ENCODE results near the gene TEN1. TPM values are rescaled to one million over a fixed set of nuclear protein-coding genes. Genes with fewer than 3 reads are reported as not detected.
A peak's percentile ranks its signal among the peaks of the same experiment; 100 is the strongest.

The TEN1 gene
- total RNA-seq, 1 experiment from 2014 or later: 19.3 TPM

DNA sequence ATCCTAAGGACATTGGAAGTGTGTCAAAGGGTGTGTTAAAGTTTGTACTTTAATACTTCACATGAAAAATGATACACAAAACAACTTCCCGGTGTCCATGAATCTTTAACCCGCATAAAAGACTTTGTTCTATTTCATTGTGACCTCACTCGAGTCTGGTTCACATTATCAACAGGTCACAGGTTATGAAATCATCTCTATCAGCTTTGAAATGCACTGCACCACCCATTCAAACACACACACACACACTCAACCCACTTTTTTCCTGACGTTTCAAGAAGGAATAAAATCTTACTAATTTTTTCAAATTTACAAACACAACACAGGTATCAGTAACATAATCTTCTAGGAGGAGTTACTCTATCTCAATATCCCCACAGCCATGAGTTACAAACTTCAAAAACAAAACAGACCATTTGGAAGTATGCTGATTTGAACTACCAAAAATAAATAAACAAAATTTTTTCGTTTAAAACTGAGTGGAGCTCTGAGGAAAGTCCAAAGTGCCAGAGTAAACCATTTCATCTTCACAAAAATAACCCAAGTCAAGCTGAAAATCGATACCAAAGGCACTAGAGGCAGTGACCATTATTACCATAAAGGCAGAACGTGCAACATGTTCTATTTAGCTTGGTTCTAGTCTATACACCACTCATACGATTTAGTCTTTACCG, 2.7 kb upstream of the TEN1 start:
- Mint-ChIP-seq H3K27me3 (ENCODE audit: low read depth) (no peaks in the 10 kb centered on the region), H3K27ac (0 out of 7 replicates have a peak overlapping the region, but pooled peaks of 1 of the 3 experiments have one; percentile 15), H3K9me3 (no peaks in the 10 kb centered on the region), H3K4me3 (peak overlapping the region; percentile 5 to 22; a peak in 3 of 5 replicates), H3K4me1 (peaks cover 30 to 33% of the 10 kb centered on the region in 2 experiments), H3K36me3 (ENCODE audit: insufficient read depth in 1 of 3, low read depth in 3 of 3) (peaks cover 10 to 38% (median 34%) of the 10 kb centered on the region in 3 experiments; a peak in 6 of 7 replicates)
- Histone ChIP-seq H3K9ac (ENCODE audit: extremely low read depth, insufficient read length, low read length) (no peak overlapping the region), H2BK15ac (ENCODE audit: low read depth, low read length) (no peak overlapping the region), H3K9me3 (ENCODE audit: control insufficient read depth, low read depth, low read length) (no peaks in the 10 kb centered on the region), H3K56ac (ENCODE audit: insufficient read length, low read depth, low read length) (no peak overlapping the region), H3K79me2 (ENCODE audit: insufficient read depth, low read length) (no peaks in the 10 kb centered on the region), H3K4me2 (ENCODE audit: insufficient read depth, insufficient read length, low read length) (no peak overlapping the region), H2AK5ac (ENCODE audit: insufficient read length, low read length) (no peak overlapping the region), H3T11ph (ENCODE audit: low read length) (no peak overlapping the region), H2BK20ac (ENCODE audit: low read depth, low read length, poor library complexity, severe bottlenecking) (no peak overlapping the region), H2AFZ (ENCODE audit: low read length) (no peak overlapping the region), H2BK12ac (ENCODE audit: insufficient read length, low read depth, low read length) (no peak overlapping the region), H3K27me3 (ENCODE audit: insufficient read depth, low read length) (no peaks in the 10 kb centered on the region), H3K23ac (ENCODE audit: insufficient read length, low read depth, low read length) (no peak overlapping the region), H4K5ac (ENCODE audit: insufficient read length, low read depth, low read length) (no peak overlapping the region), H4K20me1 (ENCODE audit: control insufficient read depth, insufficient read depth, insufficient read length) (no peaks in the 10 kb centered on the region), H2BK5ac (ENCODE audit: insufficient read length, low read length) (no peak overlapping the region), H3K4me1 (ENCODE audit: insufficient read depth, low read length) (no peaks in the 10 kb centered on the region), H3K79me1 (ENCODE audit: insufficient read depth, low read depth, low read length, poor library complexity, severe bottlenecking) (no peaks in the 10 kb centered on the region), H2BK120ac (ENCODE audit: low read depth, low read length, poor library complexity, severe bottlenecking) (no peak overlapping the region), H4K91ac (ENCODE audit: insufficient read length, low read depth, low read length) (no peak overlapping the region), H4K8ac (replicated peaks; ENCODE audit: insufficient read length, low read depth, low read length) (no peak overlapping the region), H3K18ac (ENCODE audit: insufficient read length, low read depth, low read length) (no peak overlapping the region), H3K4ac (ENCODE audit: low read depth, low read length) (no peak overlapping the region), H3K14ac (ENCODE audit: insufficient read depth, low read length) (no peak overlapping the region), H3K27ac (ENCODE audit: insufficient read length, low read depth, low read length) (no peak overlapping the region), H3K23me2 (ENCODE audit: insufficient read length, low read depth, low read length, poor library complexity, severe bottlenecking) (peaks cover 11% of the 10 kb centered on the region)
- TF ChIP-seq, protein P1, sequence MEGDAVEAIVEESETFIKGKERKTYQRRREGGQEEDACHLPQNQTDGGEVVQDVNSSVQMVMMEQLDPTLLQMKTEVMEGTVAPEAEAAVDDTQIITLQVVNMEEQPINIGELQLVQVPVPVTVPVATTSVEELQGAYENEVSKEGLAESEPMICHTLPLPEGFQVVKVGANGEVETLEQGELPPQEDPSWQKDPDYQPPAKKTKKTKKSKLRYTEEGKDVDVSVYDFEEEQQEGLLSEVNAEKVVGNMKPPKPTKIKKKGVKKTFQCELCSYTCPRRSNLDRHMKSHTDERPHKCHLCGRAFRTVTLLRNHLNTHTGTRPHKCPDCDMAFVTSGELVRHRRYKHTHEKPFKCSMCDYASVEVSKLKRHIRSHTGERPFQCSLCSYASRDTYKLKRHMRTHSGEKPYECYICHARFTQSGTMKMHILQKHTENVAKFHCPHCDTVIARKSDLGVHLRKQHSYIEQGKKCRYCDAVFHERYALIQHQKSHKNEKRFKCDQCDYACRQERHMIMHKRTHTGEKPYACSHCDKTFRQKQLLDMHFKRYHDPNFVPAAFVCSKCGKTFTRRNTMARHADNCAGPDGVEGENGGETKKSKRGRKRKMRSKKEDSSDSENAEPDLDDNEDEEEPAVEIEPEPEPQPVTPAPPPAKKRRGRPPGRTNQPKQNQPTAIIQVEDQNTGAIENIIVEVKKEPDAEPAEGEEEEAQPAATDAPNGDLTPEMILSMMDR (conservative IDR thresholded peaks at IDR 0.05): no peak
- no peak for DNase-seq
- WGBS (ENCODE audit: extremely low coverage, insufficient read length, low lambda C conversion rate): 100% methylated on average over 1 of the region's 9 CpGs

Measured in H9 (cell line).